Superior temporal gyrus (tissue), 1 donor: Measurements from ENCODE around the gene SRMS.

ENCODE experiments used
- DNase-seq: peaks from one replicate; pipeline ENCODE4 v3.0.0-alpha.2; 2016; ENCODE audit errors: extremely low spot score

Gene SRMS

GRCh38 chr20:63547725-63548480, at the start of gene SRMS:
Gene SRMS (minus strand): TSS chr20:63547749. CDS start chr20:63547463, 286 bp downstream.
- DNase-seq = no peak

- DNase-seq = no peak
These were observed 48.9 kb upstream of the SRMS start for GRCh38 chr20:63596423-63596822.

GRCh38 chr20:63595416-63596127, 48.0 kb upstream of the SRMS start:
- DNase-seq = no peak

- no peak for DNase-seq
These were observed 46.6 kb upstream of the SRMS start for GRCh38 chr20:63594043-63594561.

GRCh38 chr20:63592661-63593060, 45.1 kb upstream of the SRMS start:
- no peak for DNase-seq

- no peak for DNase-seq
These were observed 44.3 kb upstream of the SRMS start for GRCh38 chr20:63591786-63592355.

GRCh38 chr20:63591147-63591533, 43.6 kb upstream of the SRMS start:
- no peak for DNase-seq

GRCh38 chr20:63590218-63591146, 42.9 kb upstream of the SRMS start:
- DNase-seq = no peak

GRCh38 chr20:63589261-63590217, 42.0 kb upstream of the SRMS start:
- DNase-seq = no peak

- no peak for DNase-seq
These were observed 41.1 kb upstream of the SRMS start for GRCh38 chr20:63588641-63589041.

- DNase-seq = no peak
These were observed 40.4 kb upstream of the SRMS start for GRCh38 chr20:63587776-63588591.

GRCh38 chr20:63587256-63587655, 39.7 kb upstream of the SRMS start:
- no peak for DNase-seq

- DNase-seq = no peak
These were observed 39.2 kb upstream of the SRMS start for GRCh38 chr20:63586797-63587196.

- no peak for DNase-seq
These were observed 38.3 kb upstream of the SRMS start for GRCh38 chr20:63585616-63586565.

- DNase-seq = no peak
These were observed 35.0 kb upstream of the SRMS start for GRCh38 chr20:63582382-63583063.

- no peak for DNase-seq
These were observed 33.4 kb upstream of the SRMS start for GRCh38 chr20:63580796-63581461.

- no peak for DNase-seq
These were observed 31.6 kb upstream of the SRMS start for GRCh38 chr20:63579017-63579694.
